GM21381 (cell line): Measurements from ENCODE around the gene CPD.
"Not testable (repeated sequence)": the region's sequence is repeated elsewhere in the genome, so short reads cannot be mapped to it uniquely, and the experiment has no call there.

ENCODE experiments used
- ATAC-seq: cut with Tn5 transposase; IDR thresholded peaks from one replicate; pipeline ENCODE4 v1.9.1; 2021; ENCODE audit warnings: mild to moderate bottlenecking, moderate library complexity; ENCODE audit not compliant: unreplicated experiment

Gene CPD

DNA sequence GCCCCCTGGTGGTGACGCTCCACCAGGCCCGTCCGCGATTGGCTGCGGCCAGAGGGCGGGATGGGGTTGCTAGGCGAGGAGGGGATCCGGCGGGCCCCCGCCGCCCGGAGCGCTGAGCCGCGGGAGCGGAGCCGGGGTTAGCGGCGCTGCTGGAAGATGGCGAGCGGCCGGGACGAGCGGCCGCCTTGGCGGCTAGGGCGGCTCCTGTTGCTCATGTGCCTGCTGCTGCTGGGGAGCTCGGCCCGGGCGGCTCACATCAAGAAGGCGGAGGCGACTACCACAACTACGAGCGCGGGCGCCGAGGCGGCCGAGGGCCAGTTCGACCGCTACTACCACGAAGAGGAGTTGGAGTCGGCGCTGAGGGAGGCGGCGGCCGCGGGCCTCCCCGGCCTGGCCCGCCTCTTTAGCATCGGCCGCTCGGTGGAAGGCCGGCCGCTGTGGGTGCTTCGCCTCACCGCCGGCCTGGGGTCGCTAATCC is at the start of gene CPD:
Gene CPD (plus strand): TSS at position 103 of the 478 bp plus-strand sequence. CDS start 54 bp downstream, at position 157.
- ATAC-seq: peak; percentile 88

DNA sequence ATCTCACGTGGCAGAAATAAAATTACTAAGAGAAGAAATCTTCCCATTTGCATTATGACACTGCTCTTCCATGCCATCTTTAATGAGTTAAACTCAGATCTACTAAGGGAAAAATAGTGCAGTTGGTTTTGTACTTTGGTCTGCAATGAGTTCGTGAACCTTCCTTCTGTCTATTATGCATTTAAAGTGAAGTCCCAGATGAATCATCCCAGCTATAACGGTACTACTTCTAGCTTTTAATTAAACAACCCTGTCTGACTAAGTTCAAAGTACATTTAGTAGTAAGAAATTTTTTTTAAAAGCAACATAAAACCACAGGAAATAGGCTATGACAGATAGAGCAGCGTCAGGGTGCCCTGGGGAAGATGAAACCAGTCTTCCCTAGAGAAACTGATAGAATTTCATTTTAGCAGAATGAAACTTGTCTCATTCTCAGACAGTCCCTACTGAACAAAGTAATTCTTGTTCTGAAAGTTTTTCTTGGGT is 46.6 kb upstream of the CPD start:
- ATAC-seq: peak; percentile 62

DNA sequence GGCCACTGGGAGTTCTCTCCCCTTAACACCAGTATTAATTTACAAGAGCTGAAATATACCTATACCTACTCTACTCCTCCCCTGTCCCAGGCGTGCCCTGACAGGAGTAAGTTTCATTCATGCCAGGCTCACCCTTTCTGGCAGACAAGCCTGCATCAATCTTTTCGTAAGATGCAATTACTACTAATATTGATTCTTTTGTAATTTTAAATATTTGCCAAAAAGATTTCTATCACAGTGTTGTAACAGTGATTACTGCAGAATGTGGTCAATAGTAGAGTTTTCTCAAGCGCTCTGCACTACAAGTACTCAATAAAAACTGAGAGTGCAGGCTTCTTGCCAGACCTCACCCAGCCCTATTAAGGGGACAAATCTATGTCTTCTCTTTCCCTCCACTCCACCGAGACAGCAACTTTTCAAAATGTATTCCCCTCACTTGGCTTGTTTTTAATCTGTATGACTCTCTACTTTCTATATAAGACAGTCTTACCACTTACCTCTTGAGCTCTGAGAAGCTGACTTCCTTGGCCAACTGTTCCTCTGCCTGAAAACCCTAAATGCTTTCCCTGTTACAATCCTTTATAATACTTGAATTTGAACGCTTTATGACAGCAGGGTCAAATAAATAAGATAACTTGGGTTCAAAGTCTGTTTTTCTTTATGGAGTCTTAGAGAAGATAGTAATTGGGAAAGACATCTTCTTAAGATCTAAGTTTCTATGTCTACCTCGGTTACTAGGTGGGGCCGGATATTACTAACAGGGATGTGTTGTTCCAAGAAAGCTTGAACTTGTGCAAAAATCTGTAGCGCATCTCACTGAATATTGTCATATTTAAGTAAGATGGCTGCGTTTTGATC is 45.0 kb upstream of the CPD start, which contains the start of gene TMIGD1:
Gene TMIGD1 (minus strand): TSS at position 555 of the 858 bp plus-strand sequence. CDS start 1,924 bp downstream, outside the sequence.
- no peak for ATAC-seq

DNA sequence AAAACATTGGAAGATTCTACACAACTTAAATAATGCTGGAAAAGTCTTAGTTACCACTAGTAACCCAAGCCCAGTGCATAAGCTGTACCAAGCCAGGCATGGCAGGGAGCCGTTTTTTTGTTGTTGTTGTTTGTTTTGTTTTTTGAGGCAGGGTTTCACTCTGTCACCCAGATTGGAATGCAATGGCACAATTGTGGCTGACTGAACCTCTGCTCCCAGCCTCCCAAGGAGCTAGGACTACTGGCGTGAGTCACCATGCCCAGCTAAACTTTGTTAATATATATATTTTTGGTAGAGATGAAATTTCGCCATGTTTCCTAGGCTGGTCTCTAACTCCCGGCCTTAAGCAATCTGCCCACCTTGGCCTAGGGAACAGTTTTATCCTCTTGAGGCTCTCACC is 44.3 kb upstream of the CPD start:
- no peak for ATAC-seq

DNA sequence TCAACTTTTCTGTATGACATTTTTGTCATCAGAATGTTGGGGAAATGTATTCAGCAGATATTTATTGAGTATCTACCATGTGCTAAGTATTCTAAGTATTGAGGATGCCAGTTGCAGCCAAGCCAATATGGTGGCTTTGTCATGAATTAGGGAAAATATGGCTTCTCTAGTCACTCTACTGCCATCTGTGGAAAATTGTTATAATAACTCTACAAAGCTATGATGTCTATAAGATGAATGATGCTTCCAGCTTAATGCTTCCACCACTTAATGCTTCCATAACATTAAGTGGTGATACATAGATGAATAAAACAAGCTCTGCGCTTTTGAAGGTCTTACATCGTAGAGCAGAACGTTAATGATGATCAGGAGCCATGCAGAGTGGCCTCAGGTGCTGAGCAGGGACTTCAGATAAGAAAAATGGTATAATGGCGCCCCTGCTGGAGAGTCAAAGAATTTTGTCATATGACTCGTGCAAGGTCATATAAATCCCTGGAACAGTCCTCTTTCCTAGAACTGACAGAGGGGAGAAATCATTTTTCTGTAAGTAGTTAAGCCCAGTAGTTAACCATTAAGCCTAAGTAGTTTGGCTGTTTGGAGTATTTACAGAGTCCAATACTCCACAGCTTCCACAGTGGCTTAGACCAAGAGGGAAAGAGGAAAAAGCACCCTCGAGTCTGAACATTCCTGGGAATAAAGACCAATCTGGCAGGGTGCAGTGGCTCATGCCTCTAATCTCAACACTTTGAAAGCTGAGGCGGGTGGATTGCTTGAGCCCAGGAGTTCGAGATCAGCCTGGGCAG is 42.2 kb upstream of the CPD start:
- ATAC-seq: no peak

DNA sequence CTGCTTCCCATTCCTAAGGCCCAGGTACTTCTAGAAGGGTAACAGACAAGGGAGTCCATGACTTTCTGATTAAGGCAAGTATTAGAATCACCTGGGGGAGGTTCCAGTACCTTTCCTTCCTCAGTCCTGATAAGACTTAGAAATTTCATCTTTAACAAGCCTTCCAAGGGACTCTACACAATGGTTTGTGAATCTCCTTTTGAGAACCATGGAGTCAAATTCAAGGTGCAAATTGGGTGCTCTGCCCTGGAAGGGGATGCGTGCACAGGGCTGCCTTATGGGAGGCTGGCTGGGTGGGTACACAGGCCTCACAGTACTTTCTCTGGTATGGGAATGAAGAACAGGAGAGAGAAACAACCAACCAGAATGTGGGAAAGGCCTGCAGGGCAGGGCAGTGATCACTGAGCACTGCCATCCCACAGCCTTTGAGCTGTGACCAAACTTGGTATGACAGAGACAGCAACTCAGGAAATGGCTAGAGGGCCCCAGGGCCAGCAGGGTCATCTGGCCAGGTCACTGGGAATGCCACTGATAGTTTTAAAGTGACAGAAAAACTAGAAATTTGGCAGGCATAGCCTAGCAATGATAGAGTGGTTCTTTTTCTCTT is 41.2 kb upstream of the CPD start:
- ATAC-seq: no peak

DNA sequence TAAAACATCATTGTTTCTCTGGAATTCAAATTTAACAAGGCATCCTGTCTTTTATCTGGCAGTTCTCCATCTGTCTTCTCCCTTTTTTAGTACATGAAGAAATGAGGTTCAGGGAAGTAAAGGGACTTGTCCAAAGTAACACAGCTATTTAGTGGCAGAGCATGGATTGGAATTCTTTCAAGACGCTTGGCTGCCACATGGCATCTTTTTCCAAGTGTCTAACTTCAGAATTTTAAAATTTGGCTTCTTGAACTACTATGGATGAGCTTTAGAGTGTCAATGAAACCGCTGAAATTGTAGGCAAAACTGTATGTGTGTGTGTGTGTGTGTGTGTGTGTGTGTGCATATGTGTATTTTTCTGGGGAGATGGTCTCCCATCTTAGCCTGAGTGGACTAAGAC is 39.6 kb upstream of the CPD start:
- no peak for ATAC-seq

DNA sequence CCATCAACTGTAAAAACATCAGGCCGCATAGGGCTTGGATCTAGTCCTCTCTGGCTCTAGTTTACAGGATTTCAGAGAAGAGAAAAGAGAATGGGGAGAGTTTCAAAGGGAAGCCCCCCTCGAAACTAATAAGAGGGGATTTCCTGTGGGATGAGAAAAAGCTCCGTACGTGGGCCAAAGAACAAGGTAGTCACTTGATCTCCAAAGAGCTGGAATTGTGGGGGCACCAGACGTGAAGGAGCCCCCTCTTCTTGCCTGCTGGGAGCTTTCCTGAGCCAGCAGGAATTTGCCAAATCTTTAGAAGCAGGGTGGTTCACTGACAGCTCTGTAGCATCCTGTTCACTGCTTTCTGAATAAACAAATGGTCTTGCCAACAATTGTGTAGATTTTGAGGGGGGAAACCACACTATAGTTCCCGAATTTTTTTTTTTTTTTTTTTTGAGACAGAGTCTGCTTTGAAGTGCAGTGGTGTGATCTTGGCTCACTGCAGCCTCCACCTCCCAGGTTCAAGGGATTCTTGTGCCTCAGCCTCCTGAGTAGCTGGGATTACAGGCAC is 37.8 kb upstream of the CPD start:
- no peak for ATAC-seq

DNA sequence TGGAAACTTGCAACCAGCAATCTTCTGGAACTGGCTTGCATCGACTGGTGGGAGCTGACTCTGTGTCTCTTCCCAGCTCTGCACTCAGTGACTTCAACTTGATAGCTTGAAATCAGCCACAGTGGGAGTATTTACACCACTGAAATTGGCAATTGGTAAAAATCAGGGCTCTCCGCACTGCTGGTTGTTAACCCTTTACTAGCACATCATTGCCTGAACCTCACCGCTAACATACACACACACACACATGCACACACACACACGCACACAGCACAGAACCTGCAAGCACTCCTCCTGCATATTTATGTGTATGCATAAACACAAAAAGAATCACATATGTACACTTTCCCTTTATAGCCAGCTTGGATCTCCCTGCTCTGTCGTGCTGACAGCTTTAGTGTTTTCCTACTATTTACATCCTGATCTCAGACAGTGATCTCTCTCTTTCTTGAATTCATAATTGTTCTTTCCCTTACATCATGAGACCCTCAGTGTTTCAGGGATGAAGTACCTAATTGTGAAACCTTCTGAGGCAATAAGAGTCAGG is 37.0 kb upstream of the CPD start:
- ATAC-seq: no peak

DNA sequence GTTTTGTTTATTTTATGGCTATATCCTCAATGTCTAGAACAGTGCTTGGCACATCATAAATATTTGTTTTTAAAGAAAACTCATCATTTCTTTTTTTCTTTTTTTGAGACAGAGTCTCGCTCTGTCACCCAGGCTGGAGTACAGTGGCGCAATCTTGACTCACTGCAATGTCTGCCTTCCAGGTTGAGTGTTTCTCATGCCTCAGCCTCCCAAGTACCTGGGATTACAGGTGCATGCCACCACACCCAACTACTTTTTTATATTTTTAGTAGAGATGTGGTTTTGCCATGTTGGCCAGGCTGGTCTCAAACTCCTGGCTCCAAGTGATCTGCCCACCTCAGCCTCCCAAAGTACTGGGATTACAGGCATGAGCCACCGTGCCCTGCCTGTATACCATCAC is 35.5 kb upstream of the CPD start:
- ATAC-seq: not testable (repeated sequence)

DNA sequence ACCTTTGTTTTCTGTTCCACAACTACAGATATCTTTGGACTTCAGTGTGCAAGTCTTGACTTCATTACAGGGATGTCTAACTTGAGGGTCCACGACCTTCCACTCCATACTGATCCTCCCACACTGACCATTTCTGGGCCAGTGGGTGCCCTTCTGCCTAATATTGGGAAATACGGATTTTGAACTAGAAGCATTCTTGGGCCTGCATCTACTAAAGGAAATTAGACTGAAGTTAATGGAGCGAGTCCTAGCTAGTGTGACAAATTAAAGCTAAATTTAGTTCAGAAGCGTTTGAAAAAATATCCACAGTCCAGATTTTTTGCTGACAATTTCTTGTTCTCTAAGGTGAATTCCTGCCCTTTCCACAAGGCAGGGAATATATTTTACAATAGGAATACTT is 34.9 kb upstream of the CPD start:
- ATAC-seq: no peak

DNA sequence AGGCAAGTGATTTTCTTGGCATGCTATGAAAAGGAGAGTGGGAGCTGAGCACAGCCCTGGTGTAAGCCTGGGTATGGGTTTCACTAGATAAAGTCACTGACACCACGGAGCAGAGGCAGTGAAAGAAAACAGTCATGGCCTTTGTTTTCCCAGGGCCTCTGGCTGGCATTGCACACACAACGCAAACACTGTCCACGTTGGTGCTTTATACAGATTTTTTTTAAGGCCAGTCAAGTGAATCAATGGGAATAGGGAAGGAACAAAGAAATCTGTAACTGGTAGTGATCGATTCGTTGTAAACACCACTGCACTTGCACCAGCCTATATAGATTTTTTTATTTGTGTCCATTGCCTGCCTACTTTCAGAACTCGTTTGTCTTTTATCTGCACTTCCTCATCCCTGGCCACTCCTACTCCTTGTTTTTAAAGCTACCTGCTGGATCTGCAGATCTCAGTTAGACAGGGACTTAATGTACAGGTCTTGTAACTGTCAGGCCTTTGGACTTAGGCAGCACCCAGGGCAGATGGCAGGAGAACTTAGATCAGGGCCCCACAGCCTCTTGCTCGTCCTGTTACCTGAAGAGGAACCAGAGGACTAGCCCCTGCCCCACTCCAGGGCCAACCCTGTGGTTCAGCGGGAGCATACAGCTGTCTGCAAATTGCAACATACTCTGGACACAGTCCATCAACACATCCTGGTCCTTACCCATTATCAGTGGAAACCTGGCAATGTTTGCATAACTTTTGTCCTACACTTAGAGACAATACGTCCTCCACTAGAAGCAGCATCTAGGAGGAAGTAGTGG is 34.2 kb upstream of the CPD start:
- no peak for ATAC-seq

DNA sequence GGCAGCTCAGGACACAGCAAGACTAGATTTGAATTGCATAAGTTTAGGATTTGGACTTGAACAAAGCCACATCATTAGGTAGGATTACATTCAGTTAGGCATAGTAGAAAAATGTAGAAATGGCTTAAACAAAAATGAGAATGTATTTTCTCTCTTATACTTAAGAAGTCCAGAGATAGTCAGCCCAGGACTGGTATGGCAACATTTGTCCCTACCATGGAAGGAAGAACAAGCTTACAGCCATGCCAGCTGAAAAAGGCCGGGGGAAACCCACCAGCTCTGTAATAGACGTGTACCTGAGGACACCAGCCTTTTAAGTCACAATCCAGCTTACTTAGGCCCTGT is 33.7 kb upstream of the CPD start:
- no peak for ATAC-seq

DNA sequence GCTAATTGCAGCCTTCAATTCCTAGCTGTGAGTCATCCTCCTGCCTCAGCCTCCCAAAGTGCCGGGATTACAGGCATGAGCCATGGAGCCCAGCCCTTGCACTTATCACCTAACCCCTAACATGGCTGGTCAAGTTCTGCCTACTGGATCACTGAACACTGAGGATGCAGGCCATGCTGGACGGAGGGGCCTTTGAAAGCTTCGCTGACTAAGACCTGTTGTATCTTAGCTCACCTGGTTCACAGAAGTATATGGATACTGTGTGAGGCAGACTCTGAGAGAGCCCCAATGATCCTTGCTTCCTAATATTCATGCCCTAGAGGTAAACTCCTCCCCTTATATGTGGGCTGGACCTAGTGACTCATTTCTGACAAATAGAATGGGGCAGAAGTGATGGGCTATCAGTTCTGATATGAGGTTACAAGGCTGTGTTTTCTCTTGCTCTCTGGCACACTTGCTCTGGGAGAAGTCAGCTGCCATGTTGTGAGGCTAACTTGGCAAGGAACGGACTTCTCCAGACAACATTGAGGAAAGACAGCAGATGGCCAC is 33.1 kb upstream of the CPD start:
- no peak for ATAC-seq

DNA sequence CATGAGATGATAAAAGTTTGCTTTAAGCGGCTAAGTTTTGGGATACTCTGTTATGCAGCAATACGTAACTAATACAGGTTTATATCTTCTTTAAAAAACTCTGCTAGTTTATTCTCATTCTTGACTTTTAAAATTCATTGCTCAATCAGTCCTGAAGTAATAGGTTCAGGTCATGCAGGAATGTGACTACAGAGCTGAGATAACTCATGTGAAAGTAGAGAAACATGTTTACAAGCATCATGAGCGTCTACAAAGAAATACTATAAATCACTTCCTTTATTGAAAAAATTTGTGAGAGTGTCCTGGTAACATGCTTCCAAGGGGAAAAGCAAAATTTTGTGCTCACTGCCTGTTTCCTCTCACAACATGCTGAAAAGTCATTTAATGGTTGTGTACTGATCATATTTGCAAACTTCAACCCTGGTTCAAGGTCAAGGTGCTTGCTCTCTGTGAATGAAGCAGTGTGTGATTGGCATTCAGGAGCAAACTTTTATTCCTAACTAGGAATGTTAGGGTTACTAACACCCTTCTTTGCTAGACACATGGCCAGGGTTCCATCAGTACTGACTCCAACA is 32.4 kb upstream of the CPD start:
- no peak for ATAC-seq

DNA sequence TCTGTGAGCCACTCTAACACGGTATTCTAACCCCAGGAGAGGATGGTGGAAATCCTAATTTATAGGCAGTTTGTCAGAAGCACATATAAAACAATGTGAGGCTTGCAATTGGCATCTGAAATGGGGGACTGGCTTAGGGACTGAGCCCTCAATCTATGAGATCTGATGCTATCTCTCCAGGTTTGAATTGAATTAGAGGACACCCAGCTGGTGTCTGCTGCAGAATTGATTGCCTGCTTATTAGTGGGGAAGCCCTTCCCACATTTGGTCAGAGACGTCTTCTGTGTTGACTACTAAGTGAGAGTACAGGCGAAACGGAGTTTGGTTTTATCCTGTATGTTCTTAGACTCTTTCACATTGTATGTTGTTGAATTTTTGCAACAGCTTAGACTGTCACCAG is 31.2 kb upstream of the CPD start:
- ATAC-seq: no peak

DNA sequence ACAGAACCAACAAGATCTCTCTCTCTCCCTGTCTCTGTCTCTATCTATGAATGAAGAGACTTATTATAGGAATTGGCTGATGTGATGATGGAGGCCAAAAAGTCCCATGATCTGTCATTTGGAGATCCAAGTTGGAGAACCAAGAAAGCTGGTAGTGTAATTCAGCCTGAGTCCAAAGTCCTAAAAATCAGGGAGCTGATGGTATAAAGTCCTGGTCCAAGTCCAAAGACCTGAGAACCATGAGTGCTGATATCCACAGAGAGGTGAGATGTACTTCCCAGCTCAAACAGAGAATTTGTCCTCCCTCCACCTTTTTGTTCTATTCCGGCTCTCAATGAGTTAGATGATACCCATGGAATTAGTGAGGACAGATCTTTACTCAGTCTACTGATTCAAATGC is 29.5 kb upstream of the CPD start:
- no peak for ATAC-seq

DNA sequence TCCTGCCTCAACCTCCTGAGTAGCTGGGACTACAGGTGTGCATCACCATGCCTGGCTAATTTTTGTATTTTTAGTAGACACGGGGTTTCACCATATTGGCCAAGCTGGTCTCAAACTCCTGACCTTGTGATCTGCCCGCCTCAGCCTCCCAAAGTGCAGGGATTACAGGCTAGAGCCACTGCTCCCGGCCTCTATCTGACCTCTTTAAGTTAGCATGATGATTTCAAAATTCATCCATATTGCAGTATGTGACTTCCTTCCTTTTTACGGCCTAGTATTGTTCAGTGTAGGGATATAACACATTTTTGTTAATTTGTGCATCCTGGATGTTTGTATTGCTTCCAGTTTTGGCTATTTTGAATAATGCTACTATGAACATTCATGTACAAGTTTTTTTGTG is 27.5 kb upstream of the CPD start:
- not testable (repeated sequence) for ATAC-seq

DNA sequence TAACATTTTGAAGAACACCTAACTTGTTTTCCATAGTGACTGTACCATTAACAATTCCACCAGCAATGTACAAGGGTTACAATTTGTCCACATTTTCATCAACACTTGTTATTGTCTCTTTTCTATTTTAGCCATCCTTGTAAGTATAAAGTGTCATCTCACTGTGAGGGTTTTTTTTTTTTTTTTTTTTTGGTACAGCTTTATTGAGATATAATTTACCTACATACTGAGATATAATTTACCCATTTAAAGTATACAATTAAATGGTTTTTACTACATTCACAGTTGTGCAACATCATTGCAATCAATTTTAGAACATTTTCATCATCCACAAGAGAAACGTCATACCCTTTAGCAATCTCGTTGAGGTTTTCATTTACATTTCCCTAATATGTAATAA is 27.0 kb upstream of the CPD start:
- no peak for ATAC-seq
